Measurements from ENCODE around the gene CEP131. TPM values are rescaled to one million over a fixed set of nuclear protein-coding genes. Genes with fewer than 3 reads are reported as not detected.
"Not testable (repeated sequence)": the region's sequence is repeated elsewhere in the genome, so short reads cannot be mapped to it uniquely, and the experiment has no call there.

CEP131 gene
- total RNA-seq, 1 experiment from 2014 or later = 5.2 TPM

DNA sequence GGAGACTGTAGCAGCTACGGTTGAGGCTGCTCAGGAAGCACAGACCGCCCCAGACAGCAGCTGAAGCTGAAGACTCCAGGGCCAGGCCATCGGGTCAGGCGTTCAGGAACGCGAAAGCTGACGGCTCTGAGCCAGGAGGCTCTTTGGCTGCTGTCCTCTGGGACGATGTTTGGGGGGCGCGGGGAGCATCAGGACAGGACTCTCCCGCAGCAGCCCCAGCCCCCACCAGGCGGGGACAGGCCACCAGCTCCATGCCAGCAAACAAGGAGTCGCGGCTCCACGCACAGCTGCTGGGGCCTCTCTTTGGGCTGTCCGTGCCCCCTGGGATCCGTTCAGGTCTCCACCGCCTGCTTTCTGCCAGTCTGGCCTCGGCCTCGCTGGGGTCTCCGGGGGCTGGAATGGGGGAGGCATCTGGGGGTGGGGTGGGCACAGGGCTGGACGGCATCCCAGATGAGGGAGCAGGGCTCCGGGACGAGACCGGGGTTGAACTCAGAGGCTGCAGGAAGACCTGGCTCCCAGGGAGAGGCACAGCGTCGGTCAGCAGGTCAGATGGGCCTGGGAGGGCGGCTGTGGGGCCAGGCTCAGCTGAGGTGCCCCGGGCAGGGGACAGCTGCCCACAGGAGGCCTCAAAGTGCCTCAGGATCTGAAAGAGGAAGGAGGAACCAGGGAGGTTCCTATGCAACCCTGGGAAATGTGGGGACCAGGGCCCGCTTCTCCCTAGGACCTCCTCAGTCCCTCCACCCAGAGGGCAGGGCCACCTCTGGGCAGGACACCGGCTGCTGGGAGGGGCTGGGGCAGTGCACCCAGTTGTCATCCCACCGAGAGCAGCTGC lies 6.3 kb upstream of the CEP131 start:
- DNase-seq (ENCODE audit: extremely low read depth, low read depth) = no peak

DNA sequence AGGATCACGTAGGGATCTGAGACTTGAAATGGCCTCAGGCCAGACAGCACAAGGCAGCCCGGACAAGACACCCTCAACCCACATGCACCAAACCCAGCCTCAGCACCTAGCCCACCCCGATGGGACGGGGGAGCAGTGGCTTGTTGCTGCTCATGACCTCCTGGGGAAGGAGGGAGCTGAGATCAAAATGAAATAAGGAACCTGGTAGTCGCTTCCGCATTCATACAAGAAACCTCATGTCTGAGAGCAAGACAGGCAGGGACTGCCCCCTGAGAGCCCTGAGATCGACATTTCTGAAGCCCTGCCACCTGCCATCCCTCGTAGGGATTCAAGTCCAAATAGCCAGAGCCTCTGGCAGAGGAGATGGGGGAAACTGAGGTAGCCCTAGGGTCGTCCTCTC lies 5.7 kb upstream of the CEP131 start:
- no peak for DNase-seq (ENCODE audit: extremely low read depth, low read depth)

DNA sequence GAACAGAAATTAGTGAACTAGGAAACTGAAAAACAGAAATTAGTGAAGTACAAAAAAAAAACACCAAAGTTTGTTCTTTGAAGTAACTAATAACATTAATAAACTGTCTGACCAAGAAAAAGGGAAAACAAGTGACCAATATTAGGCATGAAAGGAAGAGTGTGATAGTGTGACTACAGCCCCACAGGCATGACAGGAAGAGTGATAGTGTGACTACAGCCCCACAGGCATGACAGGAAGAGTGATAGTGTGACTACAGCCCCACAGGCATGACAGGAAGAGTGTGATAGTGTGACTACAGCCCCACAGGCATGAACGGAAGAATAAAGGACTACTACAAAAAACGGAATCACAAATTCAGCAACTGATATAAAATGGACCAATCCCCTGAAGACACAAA lies 4.9 kb upstream of the CEP131 start:
- not testable (repeated sequence) for DNase-seq (ENCODE audit: extremely low read depth, low read depth)

DNA sequence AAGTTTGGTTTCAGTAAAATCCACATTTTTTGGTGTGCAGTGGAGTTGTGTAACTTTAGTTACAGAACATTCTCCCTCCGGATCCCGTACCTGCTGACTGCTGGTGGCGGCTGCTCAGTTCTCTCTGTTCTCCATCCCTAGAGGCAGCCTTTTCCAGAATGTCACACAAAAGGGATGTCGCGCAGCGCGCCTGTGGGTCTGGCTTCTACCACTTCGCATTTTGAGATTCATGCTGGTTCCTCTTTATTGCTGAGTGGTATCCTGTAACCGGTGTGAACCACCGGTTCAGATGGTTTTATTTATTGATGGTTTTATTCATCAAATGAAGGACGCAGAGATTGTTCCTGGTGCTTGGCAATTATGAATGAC lies 981 bp upstream of the CEP131 start:
- no peak for DNase-seq (ENCODE audit: extremely low read depth, low read depth)

DNA sequence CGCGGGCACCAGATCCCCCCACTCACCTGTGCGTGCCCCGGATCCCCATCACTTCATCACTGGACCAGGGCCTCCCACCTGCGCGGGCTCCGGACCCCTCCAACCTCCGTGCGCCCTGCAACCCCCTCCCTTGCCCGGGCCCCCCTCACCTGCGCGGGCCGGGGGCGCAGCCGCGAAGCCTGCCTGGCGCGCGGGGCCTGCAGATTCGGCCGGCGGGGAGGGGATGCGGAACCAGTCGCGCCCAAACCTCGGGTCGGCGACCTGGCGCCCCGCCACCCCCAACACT lies 202 bp downstream of the CEP131 start:
- DNase-seq (ENCODE audit: extremely low read depth, low read depth) = no peak

DNA sequence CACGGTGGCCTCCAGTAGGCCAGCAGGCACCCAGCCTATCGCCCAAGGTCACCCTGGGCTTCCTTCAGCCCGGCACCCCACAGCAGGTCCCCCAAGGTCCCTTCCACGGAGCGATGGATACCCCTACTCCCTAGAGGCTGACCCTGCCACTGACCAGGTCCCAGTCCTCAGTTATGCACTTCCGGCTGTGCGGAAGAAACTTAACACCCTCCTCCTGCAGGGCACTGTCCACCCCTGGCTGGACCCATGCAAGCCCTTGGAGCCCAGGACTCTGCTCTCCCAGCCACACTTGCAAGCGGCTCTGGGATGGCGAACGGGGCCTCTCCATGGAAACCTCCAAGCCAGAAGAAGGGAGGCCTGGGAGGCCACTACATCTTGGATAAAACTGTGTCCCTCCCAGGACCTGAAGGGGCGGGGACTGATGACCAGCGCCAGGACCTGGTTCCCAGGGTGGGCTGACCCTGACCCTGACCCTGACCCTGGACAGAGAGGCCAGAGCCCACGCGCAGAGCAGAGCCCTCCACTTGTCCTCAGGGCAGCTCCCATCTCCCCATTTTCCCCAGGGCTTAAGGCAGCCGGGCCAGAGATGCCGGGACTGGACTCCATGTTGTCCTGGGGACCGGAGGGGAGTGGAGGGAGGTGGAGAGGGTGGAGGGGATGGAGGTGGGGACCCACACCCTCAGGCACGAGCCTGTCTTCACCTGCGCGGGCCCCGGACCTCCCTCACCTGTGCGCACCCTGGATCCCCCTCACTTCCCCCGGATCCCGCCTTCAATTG lies 734 bp downstream of the CEP131 start:
- no peak for DNase-seq (ENCODE audit: extremely low read depth, low read depth)

DNA sequence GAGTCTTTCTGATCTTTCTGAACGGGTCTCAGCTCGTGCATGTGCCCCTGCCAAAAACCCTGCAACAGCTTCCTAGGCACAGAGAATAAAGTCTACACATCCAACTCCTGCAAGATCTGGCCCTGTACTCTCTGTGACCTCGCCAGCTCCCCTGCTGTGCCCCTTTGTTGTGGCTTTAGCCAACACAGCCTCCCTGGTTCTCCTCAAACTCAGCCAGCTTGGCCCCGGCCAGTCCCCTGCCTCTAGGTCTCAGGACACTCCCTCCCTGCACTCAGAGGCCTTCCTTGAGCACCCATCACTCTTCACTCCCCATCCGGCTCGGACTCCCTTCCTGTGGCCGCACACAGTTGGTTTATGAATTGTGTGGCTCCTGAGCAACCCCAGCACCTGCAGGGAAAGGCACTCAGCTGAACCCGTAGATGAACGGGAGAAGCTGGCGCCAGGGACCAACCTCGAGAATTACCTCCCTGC lies 1.4 kb downstream of the CEP131 start:
- no peak for DNase-seq (ENCODE audit: extremely low read depth, low read depth)

DNA sequence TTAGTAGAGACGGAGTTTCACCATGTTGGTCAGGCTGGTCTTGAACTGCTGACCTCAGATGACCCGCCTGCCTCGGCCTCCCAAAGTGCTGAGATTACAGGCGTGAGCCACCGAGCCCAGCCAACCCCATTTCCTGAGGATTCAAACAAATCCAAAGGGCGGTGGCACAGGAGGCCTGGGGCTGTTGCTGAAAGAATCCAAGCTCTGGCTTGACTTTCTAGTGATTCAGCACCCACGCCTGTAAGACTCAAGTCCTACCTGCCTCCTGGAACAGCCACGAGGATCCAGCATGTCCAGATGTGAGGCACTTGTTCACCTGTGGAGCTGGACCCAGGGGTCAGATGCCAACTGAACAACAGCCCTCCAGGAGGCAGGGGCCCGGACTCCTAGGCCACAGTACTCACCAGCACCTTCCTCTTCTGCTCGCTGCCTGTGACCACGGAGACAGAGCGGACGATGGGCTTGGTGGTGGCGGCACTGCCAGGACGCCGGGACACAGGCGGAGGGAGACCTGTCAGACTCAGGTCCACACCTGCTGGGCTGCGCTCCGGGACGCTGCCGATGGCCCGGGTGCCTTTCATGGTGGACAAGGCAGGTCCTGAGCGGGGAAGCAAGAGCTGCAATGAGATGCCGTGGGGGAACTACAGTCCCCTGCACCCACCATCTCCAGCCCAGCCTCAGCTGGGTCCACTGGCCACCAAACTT lies 3.1 kb downstream of the CEP131 start:
- DNase-seq (ENCODE audit: extremely low read depth, low read depth) = no peak

DNA sequence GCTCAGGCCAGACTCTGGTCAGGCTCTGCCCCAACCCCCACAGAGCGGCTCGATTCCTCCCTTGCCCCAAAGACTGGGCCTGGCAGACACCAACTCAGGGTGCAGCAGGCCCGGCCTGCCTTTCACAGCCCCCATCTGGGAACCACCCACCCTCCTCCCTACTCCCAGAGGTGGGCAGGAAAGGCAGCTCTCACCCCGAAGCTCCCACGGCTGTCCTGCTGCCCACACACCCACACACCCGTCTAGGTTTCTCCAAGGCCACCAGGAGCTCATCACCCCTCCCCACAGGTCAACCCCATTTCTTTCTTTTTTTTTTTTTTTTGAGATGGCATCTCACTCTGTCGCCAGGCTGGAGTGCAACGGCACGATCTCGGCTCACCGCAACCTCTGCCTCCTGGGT lies 3.8 kb downstream of the CEP131 start:
- DNase-seq (ENCODE audit: extremely low read depth, low read depth) = no peak

DNA sequence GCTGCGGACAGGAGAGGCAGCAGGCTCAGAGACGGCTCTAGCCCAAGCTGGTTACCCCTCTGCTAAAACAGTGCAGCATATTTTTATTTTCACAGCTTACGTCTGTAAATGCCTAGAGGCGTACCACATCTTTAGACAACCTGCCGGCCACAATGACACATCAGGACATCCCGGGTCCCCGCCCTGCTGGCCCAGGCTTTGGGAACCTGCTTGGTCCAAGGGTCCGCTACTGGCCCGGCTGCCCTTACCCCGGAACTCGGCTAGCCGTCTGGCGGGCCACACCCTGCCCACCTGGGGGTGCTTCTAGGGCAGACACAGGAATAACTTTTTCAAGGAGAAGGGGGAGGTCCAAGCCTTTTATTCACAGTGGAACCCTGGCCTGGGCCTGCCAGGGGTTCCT lies 4.3 kb downstream of the CEP131 start:
- no peak for DNase-seq (ENCODE audit: extremely low read depth, low read depth)

DNA sequence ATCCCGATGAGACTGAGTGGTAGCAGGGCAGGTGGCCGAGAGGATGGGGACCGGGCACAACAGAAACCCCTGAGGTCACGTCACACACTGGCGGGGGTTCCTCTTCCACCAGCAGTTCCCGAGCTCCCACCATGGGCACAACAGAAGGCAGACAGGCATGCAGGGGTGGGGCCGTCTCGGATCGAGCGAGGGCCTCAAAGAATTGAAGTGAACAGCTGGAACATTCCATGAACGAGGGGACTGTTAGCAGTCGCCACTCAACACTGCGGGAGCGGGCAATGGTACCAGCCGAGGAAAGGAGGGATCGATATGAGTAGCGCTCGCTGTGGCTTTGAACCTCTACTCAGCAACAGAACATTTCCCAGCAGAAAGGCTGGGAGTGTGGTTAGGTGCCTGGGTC lies 5.3 kb downstream of the CEP131 start:
- DNase-seq (ENCODE audit: extremely low read depth, low read depth) = no peak

DNA sequence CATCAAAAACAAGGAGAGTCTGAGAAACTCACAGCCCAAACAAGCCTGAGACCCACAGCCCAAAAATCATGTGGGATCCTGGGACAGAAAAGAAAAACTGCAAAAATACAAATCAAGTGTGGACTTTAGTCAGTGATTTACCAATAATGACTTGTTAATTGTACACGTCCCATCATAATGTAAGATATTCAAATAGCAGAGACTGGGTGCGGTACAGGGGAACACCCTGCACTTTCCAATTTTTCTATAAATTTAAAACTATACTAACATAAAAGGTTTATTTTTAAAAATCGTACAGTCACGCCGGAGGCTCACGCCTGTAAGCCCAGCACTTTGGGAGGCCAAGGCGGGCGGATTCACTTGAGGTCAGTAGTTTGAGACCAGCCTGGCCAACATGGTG lies 8.8 kb downstream of the CEP131 start:
- no peak for DNase-seq (ENCODE audit: extremely low read depth, low read depth)

DNA sequence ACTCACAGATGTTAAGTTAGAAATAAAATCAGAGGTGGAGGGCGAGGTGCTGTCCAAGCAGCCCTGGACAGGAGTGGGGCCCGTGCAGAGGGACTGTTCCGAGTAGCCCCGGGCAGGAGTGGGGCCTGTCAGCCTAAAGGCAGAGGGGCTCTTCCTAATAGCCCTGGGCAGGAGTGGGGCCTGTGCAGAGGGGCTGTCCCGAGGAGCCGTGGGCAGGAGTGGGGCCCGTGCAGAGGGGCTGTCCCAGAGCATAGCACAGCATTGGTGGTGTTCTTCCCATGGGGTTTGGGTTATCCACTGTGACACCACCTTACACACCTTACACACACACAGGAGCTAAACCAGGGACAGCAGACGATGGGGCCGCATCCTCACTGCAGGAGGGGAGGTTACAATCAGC lies 10.4 kb downstream of the CEP131 start:
- no peak for DNase-seq (ENCODE audit: extremely low read depth, low read depth)

DNA sequence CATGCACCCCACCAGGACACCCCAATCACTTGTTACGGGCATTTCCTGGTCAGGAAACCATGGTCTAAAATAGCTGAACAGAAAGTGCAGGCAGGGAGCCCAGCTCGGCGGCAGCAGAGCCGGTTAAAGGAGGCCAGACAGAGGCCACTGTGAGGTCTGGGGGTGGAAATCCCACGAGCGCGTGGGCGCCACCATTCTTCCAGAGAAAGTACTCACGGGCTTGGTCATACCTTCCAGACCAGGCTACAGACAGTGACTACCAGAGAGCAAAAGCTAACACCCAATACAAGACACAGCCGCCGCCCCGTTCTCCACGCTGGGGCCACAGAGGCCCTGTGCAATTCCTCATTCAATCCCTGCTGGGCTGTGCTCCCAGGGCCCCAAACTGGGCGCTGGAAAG lies 11.9 kb downstream of the CEP131 start:
- DNase-seq (ENCODE audit: extremely low read depth, low read depth) = no peak

DNA sequence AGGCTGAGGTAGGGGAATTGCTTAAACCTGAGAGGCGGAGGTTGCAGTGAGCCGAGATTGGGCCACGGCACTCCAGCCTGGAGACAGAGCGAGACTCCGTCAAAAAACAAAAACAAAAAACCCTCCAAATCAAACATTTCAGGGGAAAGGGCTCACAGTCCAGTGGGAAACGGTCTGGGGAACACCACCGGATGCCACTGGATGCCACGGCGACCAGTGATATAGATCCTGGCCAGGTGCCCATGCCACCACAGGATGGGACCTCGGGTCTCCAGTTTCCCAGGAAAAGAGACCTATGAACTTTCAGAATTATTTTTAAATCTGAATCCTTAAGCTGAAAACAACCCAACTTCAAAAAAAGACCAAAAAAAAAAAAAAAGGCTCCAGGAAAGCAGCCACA lies 12.3 kb downstream of the CEP131 start:
- DNase-seq (ENCODE audit: extremely low read depth, low read depth) = no peak

DNA sequence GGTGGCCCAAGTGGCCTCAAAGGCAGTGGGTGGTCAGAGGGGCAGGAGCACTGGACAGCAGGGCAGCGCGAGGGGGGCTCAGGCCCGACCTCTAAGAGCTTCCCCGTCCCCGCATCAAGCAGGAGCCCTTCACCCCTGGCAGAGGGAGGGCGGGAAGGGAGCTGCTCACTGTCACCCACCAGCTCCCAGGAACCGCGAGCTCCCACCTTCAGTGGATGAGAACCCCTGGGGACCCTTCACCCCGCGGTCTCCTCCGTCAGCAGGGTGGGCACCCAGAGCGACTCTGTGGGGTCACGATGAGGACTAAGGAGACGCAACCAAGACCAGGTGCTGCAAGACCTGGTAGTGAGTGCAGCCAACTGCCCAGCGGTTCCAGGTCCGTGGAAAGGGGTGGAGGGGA lies 13.6 kb downstream of the CEP131 start:
- no peak for DNase-seq (ENCODE audit: extremely low read depth, low read depth)

DNA sequence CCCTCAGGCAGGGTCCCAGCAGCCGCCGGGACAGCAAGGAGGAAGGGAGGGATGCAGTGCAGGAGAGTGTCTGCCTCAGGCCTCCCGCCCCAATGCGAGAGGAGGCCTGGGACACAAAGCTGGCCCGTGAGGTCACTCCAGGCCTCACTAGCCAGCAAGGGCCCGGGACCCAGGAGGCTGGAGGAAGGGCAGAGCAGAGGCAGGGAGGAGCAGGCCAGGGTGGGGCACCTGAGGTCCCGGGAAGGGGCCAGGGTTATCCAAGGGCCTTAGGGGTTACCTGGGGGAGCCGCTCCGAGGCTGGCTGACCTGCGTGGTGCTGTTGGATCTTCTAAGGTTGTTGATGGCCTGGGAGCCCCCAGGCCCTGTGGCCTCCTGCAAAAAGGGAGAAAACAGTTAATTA lies 14.1 kb downstream of the CEP131 start:
- DNase-seq (ENCODE audit: extremely low read depth, low read depth) = no peak

DNA sequence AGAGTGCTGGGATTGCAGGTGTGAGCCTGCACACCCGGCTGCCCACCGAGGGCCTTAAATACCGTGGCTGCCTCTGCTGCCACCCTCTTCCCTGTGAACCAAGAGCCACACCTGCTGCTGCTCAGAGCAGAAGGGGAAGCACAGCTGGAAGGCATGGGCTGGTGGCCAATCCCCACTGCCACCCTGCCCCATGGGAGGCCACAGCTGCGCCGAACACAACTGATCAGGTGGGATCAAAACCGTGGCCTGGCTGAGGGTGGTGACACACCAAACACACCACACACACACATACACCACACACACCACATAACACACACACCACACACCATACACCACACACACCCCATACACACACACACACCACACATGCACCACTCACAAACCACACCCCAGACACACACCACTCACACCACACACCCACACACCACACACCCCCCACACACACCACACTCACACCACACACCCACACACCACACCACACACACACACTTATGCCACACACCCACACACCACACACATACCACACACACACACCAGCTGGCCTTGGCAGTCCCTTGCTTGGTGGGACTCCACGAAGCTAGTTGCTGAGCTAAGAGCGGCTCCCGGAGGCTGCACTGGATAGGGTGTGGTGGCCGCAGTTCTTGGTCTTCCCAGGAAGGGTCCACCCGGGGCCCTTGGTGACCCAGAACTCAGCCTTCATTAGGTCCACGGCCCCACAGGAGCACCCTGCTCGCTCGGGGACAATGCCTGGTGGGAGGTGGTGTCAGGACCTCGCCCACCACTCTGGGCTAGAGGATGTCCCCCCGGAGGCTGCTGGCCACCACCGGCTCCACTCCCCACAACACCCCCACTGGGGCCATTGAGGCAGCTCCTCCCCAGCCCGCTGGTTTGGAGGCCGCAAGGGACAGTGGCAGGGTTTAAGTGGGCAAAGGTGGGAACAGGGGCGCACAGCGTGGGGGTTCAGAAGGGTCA lies 14.9 kb downstream of the CEP131 start:
- DNase-seq (ENCODE audit: extremely low read depth, low read depth) = no peak

DNA sequence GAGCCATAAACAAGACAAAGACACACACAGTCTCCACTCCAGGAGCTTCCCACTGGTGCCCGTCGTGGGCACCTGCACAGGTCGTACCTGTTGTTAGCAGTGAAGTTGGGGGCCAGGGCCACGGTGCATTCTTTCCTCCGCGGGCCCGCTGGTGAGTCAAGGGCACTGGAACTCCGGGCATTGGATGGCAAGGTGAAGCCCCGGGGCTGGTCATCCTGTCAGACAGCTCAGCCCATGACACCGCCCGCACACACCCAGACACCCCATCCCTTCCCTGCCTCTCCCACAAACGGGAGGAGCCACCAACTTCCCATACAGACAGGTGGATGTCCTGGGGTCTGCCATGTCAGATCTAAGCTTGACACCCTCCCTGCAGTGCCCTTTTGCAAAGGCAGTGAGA lies 16.1 kb downstream of the CEP131 start:
- DNase-seq (ENCODE audit: extremely low read depth, low read depth) = no peak

DNA sequence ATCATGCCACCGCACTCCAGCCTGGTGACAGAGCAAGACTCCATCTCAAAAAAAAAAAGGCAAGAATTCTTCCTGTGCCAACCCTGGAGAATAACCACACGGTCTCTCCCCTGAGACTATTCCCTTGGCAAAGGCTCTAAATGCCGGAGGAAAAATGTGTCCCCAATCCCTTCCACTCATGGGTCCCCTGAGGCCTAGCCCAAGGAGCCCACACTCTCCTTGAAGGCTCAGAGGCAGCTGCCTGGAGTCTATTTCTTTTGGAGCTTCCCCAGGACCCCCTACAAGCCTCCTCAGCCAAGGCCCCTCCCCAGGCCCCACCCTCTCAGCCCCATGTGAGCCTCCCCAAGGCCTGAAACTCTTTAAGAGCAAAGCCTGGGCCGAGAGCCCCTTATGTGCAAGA lies 16.6 kb downstream of the CEP131 start:
- no peak for DNase-seq (ENCODE audit: extremely low read depth, low read depth)

DNA sequence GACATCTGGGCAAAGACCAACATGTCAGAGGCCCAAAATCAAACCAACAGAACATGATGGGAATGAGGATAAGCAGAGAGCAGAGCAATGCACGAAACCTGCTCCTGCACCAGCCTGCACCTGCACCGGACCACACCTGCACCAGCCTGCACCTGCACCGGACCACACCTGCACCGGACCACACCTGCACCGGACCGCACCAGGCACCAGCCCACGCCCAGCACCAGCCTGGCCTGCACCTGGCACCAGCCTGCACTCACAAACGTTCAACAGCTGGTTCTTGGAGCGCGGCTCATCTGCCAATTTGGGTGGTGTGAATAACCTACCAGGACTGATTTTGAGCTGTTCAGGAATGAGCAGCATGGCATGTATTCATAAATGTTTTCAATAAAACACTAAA lies 18.2 kb downstream of the CEP131 start:
- DNase-seq (ENCODE audit: extremely low read depth, low read depth) = no peak
